GM23338 (cell line): ENCODE measurements around the gene COL25A1. TPM values are rescaled to one million over a fixed set of nuclear protein-coding genes. Genes with fewer than 3 reads are reported as not detected.

ENCODE experiments used
- ATAC-seq: fragments of 200-7000 bp; cut with Tn5 transposase; 3 replicates; pipeline ENCODE4 v1.9.1; 2020
- DNase-seq: peaks from one replicate; pipeline ENCODE4 v3.0.0-alpha.2; 2015; ENCODE audit warnings: low spot score
- H2AFZ ChIP-seq: fragments of 200-600 bp; sonication (generic); 2 replicates; pipeline ENCODE4 v1.8.0; 2016; ENCODE audit warnings: antibody characterized with exemption, mild to moderate bottlenecking, moderate library complexity
- H3F3A ChIP-seq: fragments of 200-600 bp; sonication (generic); replicated peaks from 2 replicates; pipeline ENCODE4 v1.8.0; 2017; ENCODE audit warnings: antibody characterized with exemption, mixed run types, low read depth
- H3K27ac ChIP-seq: fragments of 200-600 bp; sonication (generic); 2 replicates; pipeline ENCODE4 v1.6.1; 2016; ENCODE audit warnings: low read depth
- H3K27me3 ChIP-seq: fragments of 200-600 bp; sonication (generic); 2 replicates; pipeline ENCODE4 v1.8.0; 2016; ENCODE audit warnings: mild to moderate bottlenecking, mixed run types, moderate library complexity; ENCODE audit not compliant: insufficient read depth
- H3K36me3 ChIP-seq: fragments of 200-600 bp; sonication (generic); 2 replicates; pipeline ENCODE4 v1.8.0; 2016; ENCODE audit warnings: mild to moderate bottlenecking; ENCODE audit not compliant: insufficient read depth
- H3K4me1 ChIP-seq: fragments of 200-600 bp; sonication (generic); 2 replicates; pipeline ENCODE4 v1.8.0; 2016; ENCODE audit warnings: mild to moderate bottlenecking, moderate library complexity; ENCODE audit not compliant: insufficient read depth
- H3K4me2 ChIP-seq: fragments of 200-600 bp; sonication (generic); 2 replicates; pipeline ENCODE4 v1.7.1; 2017; ENCODE audit warnings: mixed run types
- H3K4me3 ChIP-seq: fragments of 200-600 bp; sonication (generic); 2 replicates; pipeline ENCODE4 v1.6.1; 2016; ENCODE audit warnings: mixed run types
- H3K79me2 ChIP-seq: fragments of 200-600 bp; sonication (generic); replicated peaks from 2 replicates; pipeline ENCODE4 v1.8.0; 2017; ENCODE audit warnings: mild to moderate bottlenecking; ENCODE audit not compliant: insufficient read depth
- H3K9me2 ChIP-seq: fragments of 200-600 bp; sonication (generic); 2 replicates; pipeline ENCODE4 v1.8.0; 2017; ENCODE audit not compliant: insufficient read depth
- H4K20me1 ChIP-seq: fragments of 200-600 bp; sonication (generic); replicated peaks from 2 replicates; pipeline ENCODE4 v1.8.0; 2017; ENCODE audit warnings: mild to moderate bottlenecking; ENCODE audit not compliant: insufficient read depth
- H3K27ac Mint-ChIP-seq: 2 replicates; pipeline ENCODE4 v1.8.0; 2020; ENCODE audit warnings: inconsistent platforms, mild to moderate bottlenecking, moderate library complexity, mixed read lengths
- H3K27me3 Mint-ChIP-seq: 3 replicates; pipeline ENCODE4 v1.8.0; 2022; ENCODE audit warnings: low read depth, mild to moderate bottlenecking, moderate library complexity, mixed read lengths, inconsistent platforms; ENCODE audit not compliant: insufficient read depth, poor library complexity
- H3K36me3 Mint-ChIP-seq: 3 replicates; pipeline ENCODE4 v1.8.0; 2021; ENCODE audit warnings: low read depth, mild to moderate bottlenecking, inconsistent platforms, moderate library complexity, mixed read lengths
- H3K4me1 Mint-ChIP-seq: 3 replicates; pipeline ENCODE4 v1.8.0; 2020; ENCODE audit warnings: mild to moderate bottlenecking, inconsistent platforms, mixed read lengths
- H3K4me3 Mint-ChIP-seq: 3 replicates; pipeline ENCODE4 v1.8.0; 2021; ENCODE audit warnings: moderate library complexity, mild to moderate bottlenecking, inconsistent platforms, mixed read lengths
- H3K9me3 Mint-ChIP-seq: 3 replicates; pipeline ENCODE4 v1.8.0; 2020; ENCODE audit warnings: moderate library complexity, mild to moderate bottlenecking, inconsistent platforms, mixed read lengths
- CREB1 ChIP-seq: fragments of 250-450 bp; sonication (Bioruptor Pico); IDR thresholded peaks from 2 replicates; pipeline ENCODE4 v1.5.0; 2020; ENCODE audit warnings: low read depth, mild to moderate bottlenecking, moderate library complexity
- EZH2phosphoT487 ChIP-seq: fragments of 200-600 bp; sonication (generic); IDR thresholded peaks from one replicate; pipeline ENCODE4 v1.8.1; 2018; ENCODE audit warnings: antibody characterized with exemption; ENCODE audit not compliant: unreplicated experiment
- JUNB ChIP-seq: IDR thresholded peaks from one replicate; pipeline ENCODE4 v1.6.1; 2016; ENCODE audit warnings: antibody characterized with exemption; ENCODE audit not compliant: unreplicated experiment
- POLR2AphosphoS5 ChIP-seq: IDR thresholded peaks from 2 replicates; pipeline ENCODE4 v1.6.1; 2016; ENCODE audit warnings: antibody characterized with exemption, low read depth
- STAT1 ChIP-seq: IDR thresholded peaks from one replicate; pipeline ENCODE4 v1.6.1; 2016; ENCODE audit warnings: antibody characterized with exemption; ENCODE audit not compliant: unreplicated experiment
- ZNF331 ChIP-seq: fragments of 250-450 bp; sonication (Bioruptor Pico); IDR thresholded peaks from 2 replicates; pipeline ENCODE4 v1.5.0; 2020; ENCODE audit warnings: low read depth, mild to moderate bottlenecking, moderate library complexity
- polyA plus RNA-seq: library from polyadenylated mRNA; unstranded; fragments of >200 nt; fragmentation: Nextera tagmentation; extraction: Ambion mirVana; gene quantifications from 2 replicates; pipeline ENCODE4 v1.2.1, GENCODE V29; 2016
- total RNA-seq: library from RNA; depleted of rRNA; stranded (reverse); fragments of >200 nt; shearing (Covaris generic); gene quantifications from 2 replicates; pipeline ENCODE4 v1.2.3, GENCODE V29; 2014
- TF ChIP-seq, protein P1 (sequence below), 2 experiments: fragments of 200-600 bp in 1 of 2; sonication (generic) in 1 of 2; conservative IDR thresholded peaks; 2 replicates each; pipeline versions ENCODE4 v1.5.1 to v1.6.1; 2016 to 2017; ENCODE audit warnings: antibody characterized with exemption in 2 of 2, low read depth in 2 of 2, mild to moderate bottlenecking in 2 of 2, moderate library complexity in 1 of 2
- TF ChIP-seq, protein P2 (sequence below): IDR thresholded peaks from 2 replicates; pipeline ENCODE4 v1.6.1; 2016; ENCODE audit warnings: antibody characterized with exemption
- TF ChIP-seq, protein P3 (sequence below): IDR thresholded peaks from one replicate; pipeline ENCODE4 v1.6.1; 2018; ENCODE audit warnings: antibody characterized with exemption; ENCODE audit not compliant: unreplicated experiment
- TF ChIP-seq, protein P4 (sequence below): fragments of 250-450 bp; sonication (Bioruptor Pico); IDR thresholded peaks from 2 replicates; pipeline ENCODE4 v1.5.0; 2020; ENCODE audit warnings: mild to moderate bottlenecking, moderate library complexity

Gene COL25A1
- total and polyA plus RNA-seq, 2 experiments from 2014 or later, result 3.9 to 5.6 TPM

DNA sequence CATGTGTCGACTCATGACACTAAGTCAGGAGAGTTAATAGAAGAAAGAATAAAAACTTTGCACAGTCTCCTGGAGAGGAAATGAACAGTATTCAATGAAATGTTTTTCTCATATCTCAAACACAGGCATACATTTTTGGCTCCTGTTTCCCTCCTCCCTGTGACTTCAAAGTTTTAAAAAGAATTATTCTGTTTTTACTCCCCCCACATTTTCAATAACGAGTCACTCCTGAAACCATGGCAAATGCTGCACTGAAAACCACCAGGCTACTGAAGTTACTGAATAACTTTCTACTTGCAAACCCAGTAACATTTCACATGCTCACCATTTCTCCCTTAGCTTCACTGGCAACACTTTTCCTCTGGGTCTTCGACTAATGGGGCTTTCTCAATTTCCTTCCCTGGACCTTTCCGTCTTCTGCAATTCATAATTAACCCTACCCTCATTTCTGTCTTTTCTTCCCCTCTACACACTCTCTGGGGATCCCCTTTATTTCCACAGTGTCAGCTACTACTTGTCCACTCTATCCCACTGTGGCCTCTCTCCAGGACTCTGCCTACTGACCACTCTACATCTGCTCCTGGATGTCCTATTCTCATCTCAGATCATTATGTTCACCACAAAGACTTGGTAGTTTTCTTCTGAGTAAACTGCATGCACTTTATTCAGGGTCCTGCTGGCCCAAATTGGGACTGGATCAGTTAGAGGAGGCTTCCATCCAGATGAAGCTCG, 313.8 kb downstream of the COL25A1 start:
- no peaks in the 10 kb centered on the region; the same call in 2 of the 3 replicates for H3K4me1 Mint-ChIP-seq
- H3K36me3 Mint-ChIP-seq, result peaks cover under 1% of the 10 kb centered on the region; the same call in 1 of the 3 replicates

More for the DNA sequence above, 313.8 kb downstream of the COL25A1 start:
- Histone ChIP-seq H3K36me3 (no peaks in the 10 kb centered on the region), H3K27me3 (no peaks in the 10 kb centered on the region), H3K27ac (no peak overlapping the region), H3F3A (no peaks in the 10 kb centered on the region), H3K79me2 (no peaks in the 10 kb centered on the region), H4K20me1 (no peaks in the 10 kb centered on the region), H3K4me2 (no peak overlapping the region), H3K4me3 (no peak overlapping the region), H3K9me2 (peaks cover 9% of the 10 kb centered on the region; the same call in 1 of the 2 replicates), H3K4me1 (0 out of 2 replicates have a peak, but pooled peaks cover 3% of the 10 kb centered on the region), H2AFZ (no peak overlapping the region)
- H3K27ac Mint-ChIP-seq, result no peak overlapping the region
- TF ChIP-seq POLR2AphosphoS5 (no peak), CREB1 (CRISPR knock-in tag) (no peak), STAT1 (no peak), JUNB (no peak), EZH2phosphoT487 (no peak), ZNF331 (CRISPR knock-in tag) (no peak)
- TF ChIP-seq, protein P1, sequence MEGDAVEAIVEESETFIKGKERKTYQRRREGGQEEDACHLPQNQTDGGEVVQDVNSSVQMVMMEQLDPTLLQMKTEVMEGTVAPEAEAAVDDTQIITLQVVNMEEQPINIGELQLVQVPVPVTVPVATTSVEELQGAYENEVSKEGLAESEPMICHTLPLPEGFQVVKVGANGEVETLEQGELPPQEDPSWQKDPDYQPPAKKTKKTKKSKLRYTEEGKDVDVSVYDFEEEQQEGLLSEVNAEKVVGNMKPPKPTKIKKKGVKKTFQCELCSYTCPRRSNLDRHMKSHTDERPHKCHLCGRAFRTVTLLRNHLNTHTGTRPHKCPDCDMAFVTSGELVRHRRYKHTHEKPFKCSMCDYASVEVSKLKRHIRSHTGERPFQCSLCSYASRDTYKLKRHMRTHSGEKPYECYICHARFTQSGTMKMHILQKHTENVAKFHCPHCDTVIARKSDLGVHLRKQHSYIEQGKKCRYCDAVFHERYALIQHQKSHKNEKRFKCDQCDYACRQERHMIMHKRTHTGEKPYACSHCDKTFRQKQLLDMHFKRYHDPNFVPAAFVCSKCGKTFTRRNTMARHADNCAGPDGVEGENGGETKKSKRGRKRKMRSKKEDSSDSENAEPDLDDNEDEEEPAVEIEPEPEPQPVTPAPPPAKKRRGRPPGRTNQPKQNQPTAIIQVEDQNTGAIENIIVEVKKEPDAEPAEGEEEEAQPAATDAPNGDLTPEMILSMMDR (conservative IDR thresholded peaks at IDR 0.05; ENCODE audit: low read depth in 2 of 2), result no peak
- TF ChIP-seq, protein P2, sequence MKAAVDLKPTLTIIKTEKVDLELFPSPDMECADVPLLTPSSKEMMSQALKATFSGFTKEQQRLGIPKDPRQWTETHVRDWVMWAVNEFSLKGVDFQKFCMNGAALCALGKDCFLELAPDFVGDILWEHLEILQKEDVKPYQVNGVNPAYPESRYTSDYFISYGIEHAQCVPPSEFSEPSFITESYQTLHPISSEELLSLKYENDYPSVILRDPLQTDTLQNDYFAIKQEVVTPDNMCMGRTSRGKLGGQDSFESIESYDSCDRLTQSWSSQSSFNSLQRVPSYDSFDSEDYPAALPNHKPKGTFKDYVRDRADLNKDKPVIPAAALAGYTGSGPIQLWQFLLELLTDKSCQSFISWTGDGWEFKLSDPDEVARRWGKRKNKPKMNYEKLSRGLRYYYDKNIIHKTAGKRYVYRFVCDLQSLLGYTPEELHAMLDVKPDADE, result no peak
- TF ChIP-seq, protein P3, sequence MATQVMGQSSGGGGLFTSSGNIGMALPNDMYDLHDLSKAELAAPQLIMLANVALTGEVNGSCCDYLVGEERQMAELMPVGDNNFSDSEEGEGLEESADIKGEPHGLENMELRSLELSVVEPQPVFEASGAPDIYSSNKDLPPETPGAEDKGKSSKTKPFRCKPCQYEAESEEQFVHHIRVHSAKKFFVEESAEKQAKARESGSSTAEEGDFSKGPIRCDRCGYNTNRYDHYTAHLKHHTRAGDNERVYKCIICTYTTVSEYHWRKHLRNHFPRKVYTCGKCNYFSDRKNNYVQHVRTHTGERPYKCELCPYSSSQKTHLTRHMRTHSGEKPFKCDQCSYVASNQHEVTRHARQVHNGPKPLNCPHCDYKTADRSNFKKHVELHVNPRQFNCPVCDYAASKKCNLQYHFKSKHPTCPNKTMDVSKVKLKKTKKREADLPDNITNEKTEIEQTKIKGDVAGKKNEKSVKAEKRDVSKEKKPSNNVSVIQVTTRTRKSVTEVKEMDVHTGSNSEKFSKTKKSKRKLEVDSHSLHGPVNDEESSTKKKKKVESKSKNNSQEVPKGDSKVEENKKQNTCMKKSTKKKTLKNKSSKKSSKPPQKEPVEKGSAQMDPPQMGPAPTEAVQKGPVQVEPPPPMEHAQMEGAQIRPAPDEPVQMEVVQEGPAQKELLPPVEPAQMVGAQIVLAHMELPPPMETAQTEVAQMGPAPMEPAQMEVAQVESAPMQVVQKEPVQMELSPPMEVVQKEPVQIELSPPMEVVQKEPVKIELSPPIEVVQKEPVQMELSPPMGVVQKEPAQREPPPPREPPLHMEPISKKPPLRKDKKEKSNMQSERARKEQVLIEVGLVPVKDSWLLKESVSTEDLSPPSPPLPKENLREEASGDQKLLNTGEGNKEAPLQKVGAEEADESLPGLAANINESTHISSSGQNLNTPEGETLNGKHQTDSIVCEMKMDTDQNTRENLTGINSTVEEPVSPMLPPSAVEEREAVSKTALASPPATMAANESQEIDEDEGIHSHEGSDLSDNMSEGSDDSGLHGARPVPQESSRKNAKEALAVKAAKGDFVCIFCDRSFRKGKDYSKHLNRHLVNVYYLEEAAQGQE, result no peak
- TF ChIP-seq, protein P4, sequence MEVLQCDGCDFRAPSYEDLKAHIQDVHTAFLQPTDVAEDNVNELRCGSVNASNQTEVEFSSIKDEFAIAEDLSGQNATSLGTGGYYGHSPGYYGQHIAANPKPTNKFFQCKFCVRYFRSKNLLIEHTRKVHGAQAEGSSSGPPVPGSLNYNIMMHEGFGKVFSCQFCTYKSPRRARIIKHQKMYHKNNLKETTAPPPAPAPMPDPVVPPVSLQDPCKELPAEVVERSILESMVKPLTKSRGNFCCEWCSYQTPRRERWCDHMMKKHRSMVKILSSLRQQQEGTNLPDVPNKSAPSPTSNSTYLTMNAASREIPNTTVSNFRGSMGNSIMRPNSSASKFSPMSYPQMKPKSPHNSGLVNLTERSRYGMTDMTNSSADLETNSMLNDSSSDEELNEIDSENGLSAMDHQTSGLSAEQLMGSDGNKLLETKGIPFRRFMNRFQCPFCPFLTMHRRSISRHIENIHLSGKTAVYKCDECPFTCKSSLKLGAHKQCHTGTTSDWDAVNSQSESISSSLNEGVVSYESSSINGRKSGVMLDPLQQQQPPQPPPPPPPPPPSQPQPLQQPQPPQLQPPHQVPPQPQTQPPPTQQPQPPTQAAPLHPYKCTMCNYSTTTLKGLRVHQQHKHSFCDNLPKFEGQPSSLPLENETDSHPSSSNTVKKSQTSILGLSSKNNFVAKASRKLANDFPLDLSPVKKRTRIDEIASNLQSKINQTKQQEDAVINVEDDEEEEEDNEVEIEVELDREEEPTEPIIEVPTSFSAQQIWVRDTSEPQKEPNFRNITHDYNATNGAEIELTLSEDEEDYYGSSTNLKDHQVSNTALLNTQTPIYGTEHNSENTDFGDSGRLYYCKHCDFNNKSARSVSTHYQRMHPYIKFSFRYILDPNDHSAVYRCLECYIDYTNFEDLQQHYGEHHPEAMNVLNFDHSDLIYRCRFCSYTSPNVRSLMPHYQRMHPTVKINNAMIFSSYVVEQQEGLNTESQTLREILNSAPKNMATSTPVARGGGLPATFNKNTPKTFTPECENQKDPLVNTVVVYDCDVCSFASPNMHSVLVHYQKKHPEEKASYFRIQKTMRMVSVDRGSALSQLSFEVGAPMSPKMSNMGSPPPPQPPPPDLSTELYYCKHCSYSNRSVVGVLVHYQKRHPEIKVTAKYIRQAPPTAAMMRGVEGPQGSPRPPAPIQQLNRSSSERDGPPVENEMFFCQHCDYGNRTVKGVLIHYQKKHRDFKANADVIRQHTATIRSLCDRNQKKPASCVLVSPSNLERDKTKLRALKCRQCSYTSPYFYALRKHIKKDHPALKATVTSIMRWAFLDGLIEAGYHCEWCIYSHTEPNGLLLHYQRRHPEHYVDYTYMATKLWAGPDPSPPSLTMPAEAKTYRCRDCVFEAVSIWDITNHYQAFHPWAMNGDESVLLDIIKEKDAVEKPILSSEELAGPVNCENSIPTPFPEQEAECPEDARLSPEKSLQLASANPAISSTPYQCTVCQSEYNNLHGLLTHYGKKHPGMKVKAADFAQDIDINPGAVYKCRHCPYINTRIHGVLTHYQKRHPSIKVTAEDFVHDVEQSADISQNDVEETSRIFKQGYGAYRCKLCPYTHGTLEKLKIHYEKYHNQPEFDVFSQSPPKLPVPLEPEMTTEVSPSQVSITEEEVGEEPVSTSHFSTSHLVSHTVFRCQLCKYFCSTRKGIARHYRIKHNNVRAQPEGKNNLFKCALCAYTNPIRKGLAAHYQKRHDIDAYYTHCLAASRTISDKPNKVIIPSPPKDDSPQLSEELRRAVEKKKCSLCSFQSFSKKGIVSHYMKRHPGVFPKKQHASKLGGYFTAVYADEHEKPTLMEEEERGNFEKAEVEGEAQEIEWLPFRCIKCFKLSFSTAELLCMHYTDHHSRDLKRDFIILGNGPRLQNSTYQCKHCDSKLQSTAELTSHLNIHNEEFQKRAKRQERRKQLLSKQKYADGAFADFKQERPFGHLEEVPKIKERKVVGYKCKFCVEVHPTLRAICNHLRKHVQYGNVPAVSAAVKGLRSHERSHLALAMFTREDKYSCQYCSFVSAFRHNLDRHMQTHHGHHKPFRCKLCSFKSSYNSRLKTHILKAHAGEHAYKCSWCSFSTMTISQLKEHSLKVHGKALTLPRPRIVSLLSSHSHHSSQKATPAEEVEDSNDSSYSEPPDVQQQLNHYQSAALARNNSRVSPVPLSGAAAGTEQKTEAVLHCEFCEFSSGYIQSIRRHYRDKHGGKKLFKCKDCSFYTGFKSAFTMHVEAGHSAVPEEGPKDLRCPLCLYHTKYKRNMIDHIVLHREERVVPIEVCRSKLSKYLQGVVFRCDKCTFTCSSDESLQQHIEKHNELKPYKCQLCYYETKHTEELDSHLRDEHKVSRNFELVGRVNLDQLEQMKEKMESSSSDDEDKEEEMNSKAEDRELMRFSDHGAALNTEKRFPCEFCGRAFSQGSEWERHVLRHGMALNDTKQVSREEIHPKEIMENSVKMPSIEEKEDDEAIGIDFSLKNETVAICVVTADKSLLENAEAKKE, result no peak
- DNase-seq (no peak), ATAC-seq (no peak)
- no peaks in the 10 kb centered on the region; the same call in 1 of the 3 replicates for H3K9me3 Mint-ChIP-seq
- no peak overlapping the region for H3K4me3 Mint-ChIP-seq
- H3K27me3 Mint-ChIP-seq, result no peaks in the 10 kb centered on the region
